Measurements from ENCODE around the gene BARHL1. TPM values are rescaled to one million over a fixed set of nuclear protein-coding genes. Genes with fewer than 3 reads are reported as not detected.

BARHL1 gene
- total RNA-seq, 3 donors from 2014 or later, result not detected

DNA sequence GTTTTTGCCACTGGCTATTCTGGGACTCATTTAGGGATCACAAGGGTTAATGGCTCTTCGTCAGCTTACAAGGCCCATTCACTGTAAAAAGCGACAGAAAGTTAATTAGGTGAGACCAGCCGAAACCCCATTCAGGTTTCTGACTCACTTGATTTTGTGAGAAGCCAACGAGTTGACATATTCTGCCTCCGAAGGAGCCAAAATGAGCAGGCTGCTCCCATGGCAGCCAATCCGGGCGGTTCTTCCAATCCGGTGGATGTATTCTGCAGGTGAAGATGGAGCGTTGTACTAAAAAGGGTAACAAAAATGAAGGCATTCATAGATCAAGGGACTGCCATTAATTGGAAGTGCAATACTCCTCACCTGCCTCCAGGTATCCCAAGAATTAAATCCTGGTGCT, 47.7 kb downstream of the BARHL1 start:
- Mint-ChIP-seq H3K4me1 (ENCODE audit: low read depth) (no peaks in the 10 kb centered on the region), H3K27me3 (ENCODE audit: low read depth) (no peaks in the 10 kb centered on the region), H3K4me3 (no peak overlapping the region), H3K36me3 (ENCODE audit: insufficient read depth) (peaks cover 65% of the 10 kb centered on the region), H3K9me3 (no peaks in the 10 kb centered on the region)
- no peak for DNase-seq
- ATAC-seq, result no peak

DNA sequence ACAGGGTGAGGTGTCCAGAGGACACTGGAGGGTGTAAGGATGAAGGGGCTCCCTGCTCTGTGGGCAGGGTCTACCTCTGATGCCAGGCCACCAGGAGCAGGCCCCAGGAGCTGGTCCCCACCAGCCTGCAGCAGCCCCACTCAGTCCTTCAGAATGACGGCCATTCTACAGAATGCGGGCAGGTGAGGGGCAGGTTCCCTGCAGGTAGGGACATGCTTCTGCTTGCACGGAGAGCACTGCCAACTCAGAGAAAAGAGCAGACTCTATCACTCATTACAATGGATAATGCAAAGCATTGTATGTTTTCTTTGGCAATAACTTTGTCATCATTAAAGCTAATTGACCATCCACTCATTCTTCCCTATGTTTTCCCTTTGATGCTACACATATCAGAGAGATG, 48.4 kb downstream of the BARHL1 start:
- Mint-ChIP-seq H3K4me1 (ENCODE audit: low read depth) (no peaks in the 10 kb centered on the region), H3K4me3 (no peak overlapping the region), H3K36me3 (ENCODE audit: insufficient read depth) (peaks cover 60% of the 10 kb centered on the region), H3K27me3 (ENCODE audit: low read depth) (no peaks in the 10 kb centered on the region), H3K9me3 (no peaks in the 10 kb centered on the region)
- DNase-seq, result no peak
- ATAC-seq, result no peak

DNA sequence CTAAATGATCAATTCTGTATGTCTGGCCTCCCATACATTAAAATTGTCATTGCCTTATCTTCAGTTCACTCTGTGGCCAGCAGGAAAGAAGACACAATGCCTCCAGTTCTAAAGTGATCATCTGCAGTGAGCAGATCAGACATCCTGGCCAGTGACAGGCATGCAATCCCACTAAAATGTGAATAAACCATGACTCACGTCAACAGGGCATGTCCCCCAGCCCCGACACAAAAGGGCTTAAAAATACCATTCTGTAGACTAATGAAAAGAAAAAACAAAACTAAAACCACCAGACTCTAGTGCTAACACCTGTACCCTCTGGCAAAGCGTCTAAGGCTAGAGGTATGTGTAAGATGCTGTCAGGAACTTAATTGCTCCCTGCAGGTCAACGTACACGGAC, 48.9 kb downstream of the BARHL1 start:
- DNase-seq (no peak), ATAC-seq (no peak)
- no peaks in the 10 kb centered on the region for H3K27me3 Mint-ChIP-seq (ENCODE audit: low read depth)
- no peaks in the 10 kb centered on the region for H3K9me3 Mint-ChIP-seq
- no peaks in the 10 kb centered on the region for H3K4me1 Mint-ChIP-seq (ENCODE audit: low read depth)
- peaks cover 55% of the 10 kb centered on the region for H3K36me3 Mint-ChIP-seq (ENCODE audit: insufficient read depth)
- H3K4me3 Mint-ChIP-seq, result no peak overlapping the region

DNA sequence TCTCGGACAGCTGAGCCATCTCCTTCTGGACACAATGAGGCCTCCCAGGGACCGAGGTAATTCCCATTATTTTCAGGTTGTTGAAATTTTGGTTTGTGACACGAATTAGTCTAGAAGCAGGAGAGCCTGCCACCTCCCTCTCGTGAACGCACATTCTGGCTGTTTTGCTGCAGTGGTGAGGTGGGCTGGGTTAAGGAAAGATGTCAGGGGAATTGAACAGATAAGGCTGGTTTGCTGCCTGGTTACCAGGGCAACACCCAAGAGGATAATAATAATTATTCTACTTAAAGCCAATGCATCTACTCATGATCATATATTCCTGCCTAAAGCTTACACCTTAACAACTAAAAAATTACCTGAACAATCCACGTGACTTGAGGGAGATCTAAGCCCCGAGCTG, 49.3 kb downstream of the BARHL1 start:
- ATAC-seq (no peak), DNase-seq (no peak)
- H3K4me3 Mint-ChIP-seq, result no peak overlapping the region
- H3K4me1 Mint-ChIP-seq (ENCODE audit: low read depth), result no peaks in the 10 kb centered on the region
- H3K9me3 Mint-ChIP-seq, result no peaks in the 10 kb centered on the region
- peaks cover 51% of the 10 kb centered on the region for H3K36me3 Mint-ChIP-seq (ENCODE audit: insufficient read depth)
- no peaks in the 10 kb centered on the region for H3K27me3 Mint-ChIP-seq (ENCODE audit: low read depth)

DNA sequence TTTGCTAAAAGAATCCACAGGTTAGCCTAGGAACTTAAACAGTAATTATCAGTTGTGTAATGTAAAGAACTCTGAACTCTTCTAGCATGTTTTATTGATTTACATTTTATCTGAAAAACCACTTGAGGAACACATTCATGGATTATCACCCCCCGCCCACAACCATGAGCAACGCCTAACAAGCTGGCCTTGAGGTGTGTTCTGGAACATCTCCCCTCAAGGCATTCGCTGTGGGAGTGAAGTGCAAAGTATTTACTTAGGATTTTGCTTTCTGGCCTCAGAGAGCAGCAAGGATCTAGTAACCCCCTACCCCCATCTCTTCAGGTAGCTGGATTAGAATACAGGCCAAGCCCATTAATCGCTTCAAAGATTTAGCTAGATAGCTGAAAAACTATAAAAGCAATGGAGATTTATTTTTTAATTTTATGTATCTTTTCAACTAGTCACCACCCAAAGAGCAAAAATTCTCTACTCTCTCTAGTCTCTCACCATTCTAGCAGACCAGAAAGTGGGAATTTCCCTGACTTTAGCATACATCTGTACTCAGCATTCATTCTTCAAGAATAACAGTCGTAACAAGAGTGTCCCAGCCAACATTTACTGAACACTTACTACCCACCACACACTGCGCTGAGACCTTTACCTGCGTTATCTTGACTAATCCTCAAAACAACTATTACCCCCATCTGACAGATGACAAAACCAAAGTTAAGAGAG, 50.2 kb downstream of the BARHL1 start:
- Mint-ChIP-seq H3K4me1 (ENCODE audit: low read depth) (no peaks in the 10 kb centered on the region), H3K4me3 (no peak overlapping the region), H3K36me3 (ENCODE audit: insufficient read depth) (peaks cover 49% of the 10 kb centered on the region), H3K9me3 (no peaks in the 10 kb centered on the region), H3K27me3 (ENCODE audit: low read depth) (no peaks in the 10 kb centered on the region)
- no peak for ATAC-seq
- DNase-seq, result no peak

DNA sequence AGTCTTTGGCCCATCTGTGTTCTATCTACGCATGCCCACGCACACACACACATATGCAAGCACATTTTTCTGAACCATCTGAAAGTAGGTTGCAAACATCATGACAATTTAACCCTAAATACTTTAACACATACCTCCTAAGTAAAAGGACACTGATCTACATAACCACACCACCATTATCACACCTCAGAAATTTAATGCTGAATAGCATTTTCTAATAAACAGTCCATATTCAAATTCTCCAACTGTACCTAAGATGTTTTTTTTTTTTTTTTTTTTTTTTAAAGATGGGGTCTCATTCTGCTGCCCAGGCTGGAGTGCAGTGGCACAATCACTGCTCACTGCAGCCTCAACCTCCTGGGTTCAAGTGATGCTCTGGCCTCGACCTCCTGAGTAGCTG, 51.9 kb downstream of the BARHL1 start:
- ATAC-seq (no peak), DNase-seq (no peak)
- Mint-ChIP-seq H3K4me3 (no peak overlapping the region), H3K9me3 (no peaks in the 10 kb centered on the region), H3K4me1 (ENCODE audit: low read depth) (no peaks in the 10 kb centered on the region), H3K36me3 (ENCODE audit: insufficient read depth) (peaks cover 50% of the 10 kb centered on the region), H3K27me3 (ENCODE audit: low read depth) (no peaks in the 10 kb centered on the region)

DNA sequence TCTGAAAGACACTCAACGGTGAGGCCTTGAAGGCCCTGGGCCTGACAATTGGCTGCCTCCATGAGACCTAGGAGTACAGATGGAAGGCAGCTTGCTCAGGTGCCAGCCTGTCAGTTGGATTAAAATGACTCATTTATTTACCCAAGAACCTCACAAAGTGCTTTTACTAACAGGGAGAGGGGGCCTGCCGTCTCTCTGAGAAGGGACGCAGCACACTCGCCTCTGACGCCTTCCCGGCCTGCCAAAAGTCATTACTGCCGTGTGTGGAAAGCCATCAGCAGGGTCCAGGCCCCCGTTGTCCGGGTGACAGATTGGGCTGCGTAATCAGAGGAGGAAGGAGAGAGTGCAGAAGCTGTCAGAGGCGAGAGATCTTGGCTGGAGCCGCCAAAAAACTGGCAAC, 54.9 kb downstream of the BARHL1 start:
- Mint-ChIP-seq H3K9me3 (no peaks in the 10 kb centered on the region), H3K4me1 (ENCODE audit: low read depth) (no peaks in the 10 kb centered on the region), H3K4me3 (no peak overlapping the region), H3K36me3 (ENCODE audit: insufficient read depth) (peaks cover 52% of the 10 kb centered on the region), H3K27me3 (ENCODE audit: low read depth) (no peaks in the 10 kb centered on the region)
- no peak for DNase-seq
- ATAC-seq, result no peak

DNA sequence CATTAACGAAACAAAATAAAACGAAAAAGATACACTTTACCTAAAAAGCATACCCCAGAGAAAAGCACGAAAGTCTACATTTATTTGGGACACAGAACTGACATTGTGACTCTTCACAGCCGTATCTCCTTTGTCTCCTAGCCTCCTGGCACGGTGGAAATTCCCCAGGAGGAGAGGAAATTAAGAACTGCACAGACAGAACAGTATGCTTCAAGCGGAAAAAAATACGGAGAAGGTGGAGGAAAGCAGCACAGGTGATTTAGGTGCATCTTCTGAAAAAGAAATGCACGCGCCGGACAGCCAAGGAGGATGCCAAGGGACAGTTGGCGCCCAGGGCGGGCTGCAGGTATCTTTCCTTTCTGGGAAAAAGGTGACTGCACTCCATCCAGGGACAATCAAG, 55.4 kb downstream of the BARHL1 start:
- no peaks in the 10 kb centered on the region for H3K27me3 Mint-ChIP-seq (ENCODE audit: low read depth)
- H3K4me1 Mint-ChIP-seq (ENCODE audit: low read depth), result no peaks in the 10 kb centered on the region
- H3K36me3 Mint-ChIP-seq (ENCODE audit: insufficient read depth), result peaks cover 51% of the 10 kb centered on the region
- no peak overlapping the region for H3K4me3 Mint-ChIP-seq
- H3K9me3 Mint-ChIP-seq, result no peaks in the 10 kb centered on the region
- ATAC-seq (no peak), DNase-seq (no peak)

DNA sequence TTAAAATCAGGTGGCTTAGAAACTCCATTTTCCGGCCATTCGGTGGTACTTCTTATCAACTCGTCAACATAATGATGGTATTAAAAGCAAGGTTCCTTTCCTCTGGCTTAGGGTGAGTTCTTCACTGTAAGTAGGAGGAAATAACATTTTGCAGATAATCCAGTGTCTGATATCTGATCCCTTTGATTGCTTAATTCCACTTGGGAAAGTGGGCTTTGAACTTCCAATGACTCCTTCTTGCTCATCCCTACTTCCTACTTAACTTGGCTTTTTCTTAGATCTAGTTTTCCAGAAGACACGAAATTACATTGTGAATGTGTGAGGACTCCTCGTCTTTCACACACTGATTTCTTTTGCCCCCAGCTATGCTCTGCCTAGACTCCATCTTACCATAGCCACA, 55.8 kb downstream of the BARHL1 start:
- Mint-ChIP-seq H3K9me3 (no peaks in the 10 kb centered on the region), H3K27me3 (ENCODE audit: low read depth) (no peaks in the 10 kb centered on the region), H3K36me3 (ENCODE audit: insufficient read depth) (peaks cover 49% of the 10 kb centered on the region), H3K4me3 (no peak overlapping the region), H3K4me1 (ENCODE audit: low read depth) (no peaks in the 10 kb centered on the region)
- DNase-seq (no peak), ATAC-seq (no peak)

DNA sequence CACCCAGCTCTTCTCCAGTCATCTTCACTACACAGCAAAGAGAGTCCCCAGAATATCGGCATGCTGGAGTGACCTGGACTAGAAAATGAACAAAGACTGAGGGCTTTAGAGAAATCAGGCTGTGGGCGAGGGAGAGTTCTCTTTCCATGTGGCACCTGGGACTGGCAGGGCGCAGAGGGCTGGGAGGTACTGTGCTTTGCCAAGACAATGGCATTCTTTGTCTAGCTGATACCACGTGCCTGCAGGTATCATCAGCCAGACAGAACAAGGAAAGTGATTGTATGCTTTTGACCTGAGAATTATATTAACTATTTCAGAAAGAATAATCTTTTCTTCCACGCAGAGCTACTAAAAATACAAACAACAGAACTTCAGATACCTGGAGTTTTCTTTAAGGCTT, 56.9 kb downstream of the BARHL1 start:
- Mint-ChIP-seq H3K36me3 (ENCODE audit: insufficient read depth) (peaks cover 54% of the 10 kb centered on the region), H3K9me3 (no peaks in the 10 kb centered on the region), H3K4me1 (ENCODE audit: low read depth) (no peaks in the 10 kb centered on the region), H3K4me3 (no peak overlapping the region), H3K27me3 (ENCODE audit: low read depth) (no peaks in the 10 kb centered on the region)
- DNase-seq (no peak), ATAC-seq (no peak)

Other genes with a start within 250 kb of the BARHL1 start
- gene SETX, start 227.6 kb upstream of the BARHL1 start, total RNA-seq, result 10 to 100 TPM; 31.9 to 34.0 (median 33.9) TPM
- gene TTF1, start 175.8 kb upstream of the BARHL1 start, total RNA-seq, result 10 to 100 TPM; 24.9 to 27.7 (median 26.1) TPM
- gene CFAP77, start 172.4 kb upstream of the BARHL1 start, total RNA-seq, result not detected
- gene DDX31, start 87.4 kb downstream of the BARHL1 start, total RNA-seq, result 10 to 100 TPM; 41.0 to 44.8 (median 41.3) TPM
- gene GTF3C4, start 87.9 kb downstream of the BARHL1 start, total RNA-seq, result 10 to 100 TPM; 18.5 to 22.5 (median 22.0) TPM

Data from activated T-cell treated with anti-CD3 and anti-CD28 coated beads, Interleukin-2, amount 50 U/mL, for 4 hours (primary cell).